ENCODE measurements around the gene POFUT1.

Gene POFUT1

DNA sequence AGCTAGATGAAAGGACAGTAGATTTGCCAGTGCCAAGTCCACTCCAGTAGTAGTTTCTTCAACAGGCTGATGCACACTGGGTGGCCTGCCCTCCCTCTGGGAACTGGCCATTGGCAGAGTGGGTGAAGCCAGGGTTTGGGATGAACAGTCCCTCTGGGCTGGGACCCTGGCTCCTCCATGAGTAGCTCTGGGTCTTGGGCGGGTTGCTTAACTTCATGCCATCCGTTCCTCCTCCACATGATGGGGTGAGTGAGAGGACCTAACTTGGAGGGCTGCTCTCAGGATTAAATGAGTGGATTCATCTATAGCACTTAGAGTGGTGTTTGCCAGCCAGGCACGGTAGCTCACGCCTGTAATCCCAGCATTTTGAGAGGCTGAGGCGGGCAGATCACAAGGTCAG lies 47.3 kb upstream of the POFUT1 start:
- Histone ChIP-seq H3K36me3 (ENCODE audit: control insufficient read depth, insufficient read depth, low read length) (no peaks in the 10 kb centered on the region), H3K79me2 (no peaks in the 10 kb centered on the region), H3K9ac (no peak overlapping the region), H2AFZ (no peak overlapping the region), H3K4me3 (ENCODE audit: low read depth, low read length) (no peak overlapping the region), H3K4me2 (ENCODE audit: low read length) (no peak overlapping the region), H3K27ac (no peak overlapping the region), H3K4me1 (no peaks in the 10 kb centered on the region), H3K9me3 (ENCODE audit: control insufficient read depth, low read length) (no peaks in the 10 kb centered on the region), H3K27me3 (ENCODE audit: control insufficient read depth, insufficient read depth, low read length) (no peaks in the 10 kb centered on the region)
- TF ChIP-seq, protein P1, sequence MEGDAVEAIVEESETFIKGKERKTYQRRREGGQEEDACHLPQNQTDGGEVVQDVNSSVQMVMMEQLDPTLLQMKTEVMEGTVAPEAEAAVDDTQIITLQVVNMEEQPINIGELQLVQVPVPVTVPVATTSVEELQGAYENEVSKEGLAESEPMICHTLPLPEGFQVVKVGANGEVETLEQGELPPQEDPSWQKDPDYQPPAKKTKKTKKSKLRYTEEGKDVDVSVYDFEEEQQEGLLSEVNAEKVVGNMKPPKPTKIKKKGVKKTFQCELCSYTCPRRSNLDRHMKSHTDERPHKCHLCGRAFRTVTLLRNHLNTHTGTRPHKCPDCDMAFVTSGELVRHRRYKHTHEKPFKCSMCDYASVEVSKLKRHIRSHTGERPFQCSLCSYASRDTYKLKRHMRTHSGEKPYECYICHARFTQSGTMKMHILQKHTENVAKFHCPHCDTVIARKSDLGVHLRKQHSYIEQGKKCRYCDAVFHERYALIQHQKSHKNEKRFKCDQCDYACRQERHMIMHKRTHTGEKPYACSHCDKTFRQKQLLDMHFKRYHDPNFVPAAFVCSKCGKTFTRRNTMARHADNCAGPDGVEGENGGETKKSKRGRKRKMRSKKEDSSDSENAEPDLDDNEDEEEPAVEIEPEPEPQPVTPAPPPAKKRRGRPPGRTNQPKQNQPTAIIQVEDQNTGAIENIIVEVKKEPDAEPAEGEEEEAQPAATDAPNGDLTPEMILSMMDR (IDR thresholded peaks at IDR 0.05) = no peak

- H3K79me2 ChIP-seq = no peaks in the 10 kb centered on the region
- no peaks in the 10 kb centered on the region for H3K9me3 ChIP-seq (ENCODE audit: control insufficient read depth, low read length)
- H3K4me3 ChIP-seq (ENCODE audit: low read depth, low read length) = no peak overlapping the region
- H3K27ac ChIP-seq = no peak overlapping the region
- no peaks in the 10 kb centered on the region for H3K4me1 ChIP-seq
- H3K4me2 ChIP-seq (ENCODE audit: low read length) = no peak overlapping the region
- no peak overlapping the region for H3K9ac ChIP-seq
- no peaks in the 10 kb centered on the region for H3K36me3 ChIP-seq (ENCODE audit: control insufficient read depth, insufficient read depth, low read length)
- TF ChIP-seq, protein P1 (IDR thresholded peaks at IDR 0.05) = no peak
- no peaks in the 10 kb centered on the region for H3K27me3 ChIP-seq (ENCODE audit: control insufficient read depth, insufficient read depth, low read length)
- H2AFZ ChIP-seq = no peak overlapping the region
Measured at GRCh38 chr20:32162351-32162750, 45.3 kb upstream of the POFUT1 start.

DNA sequence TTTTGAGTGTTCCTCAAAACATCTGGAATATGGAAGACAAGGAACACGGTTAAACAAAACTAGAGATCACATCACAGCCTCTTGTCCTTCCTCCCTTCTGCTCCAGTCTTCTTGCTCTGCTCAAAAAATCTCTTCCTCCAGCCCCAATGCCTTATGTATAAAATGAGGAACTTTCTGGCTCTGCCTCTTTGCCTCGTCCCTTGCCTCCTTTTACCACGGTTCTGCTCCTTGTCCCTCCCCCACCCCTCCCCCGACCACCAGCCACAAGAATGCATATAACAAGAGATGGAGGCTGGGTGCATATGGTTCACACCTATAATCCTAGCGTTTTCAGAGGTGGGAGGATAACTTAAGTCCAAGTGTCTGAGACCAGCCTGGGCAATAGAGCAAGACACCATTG lies 43.7 kb upstream of the POFUT1 start:
- Histone ChIP-seq H3K27me3 (ENCODE audit: control insufficient read depth, insufficient read depth, low read length) (no peaks in the 10 kb centered on the region), H3K9me3 (ENCODE audit: control insufficient read depth, low read length) (no peaks in the 10 kb centered on the region), H3K4me1 (peaks cover 2% of the 10 kb centered on the region), H2AFZ (no peak overlapping the region), H3K9ac (no peak overlapping the region), H3K27ac (no peak overlapping the region), H3K36me3 (ENCODE audit: control insufficient read depth, insufficient read depth, low read length) (no peaks in the 10 kb centered on the region), H3K4me2 (ENCODE audit: low read length) (no peak overlapping the region), H3K79me2 (no peaks in the 10 kb centered on the region), H3K4me3 (ENCODE audit: low read depth, low read length) (no peak overlapping the region)
- TF ChIP-seq, protein P1 (IDR thresholded peaks at IDR 0.05) = no peak

DNA sequence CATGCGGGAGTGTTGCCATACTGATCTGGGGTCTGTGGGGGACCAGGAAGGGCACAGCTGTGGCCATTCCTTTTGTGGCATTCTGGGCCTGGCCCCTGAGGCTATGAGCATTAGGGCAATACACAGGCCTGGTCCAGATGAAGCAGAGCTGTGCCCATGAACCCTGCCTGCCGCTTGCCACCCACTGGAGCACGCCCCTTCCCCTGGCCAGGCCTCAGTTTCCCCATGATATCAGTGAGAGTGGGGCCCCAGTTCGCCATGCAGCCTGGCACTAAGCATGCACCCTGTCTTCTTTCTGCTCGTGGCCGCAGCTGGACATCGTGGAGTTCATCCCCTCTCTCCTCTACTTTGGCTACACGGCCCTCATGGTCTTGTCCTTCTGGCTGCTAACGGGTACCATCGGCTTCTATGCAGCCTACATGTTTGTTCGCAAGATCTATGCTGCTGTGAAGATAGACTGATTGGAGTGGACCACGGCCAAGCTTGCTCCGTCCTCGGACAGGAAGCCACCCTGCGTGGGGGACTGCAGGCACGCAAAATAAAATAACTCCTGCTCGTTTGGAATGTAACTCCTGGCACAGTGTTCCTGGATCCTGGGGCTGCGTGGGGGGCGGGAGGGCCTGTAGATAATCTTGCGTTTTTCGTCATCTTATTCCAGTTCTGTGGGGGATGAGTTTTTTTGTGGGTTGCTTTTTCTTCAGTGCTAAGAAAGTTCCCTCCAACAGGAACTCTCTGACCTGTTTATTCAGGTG lies 42.5 kb upstream of the POFUT1 start:
- Histone ChIP-seq H3K4me1 (peaks cover 2% of the 10 kb centered on the region), H3K27me3 (ENCODE audit: control insufficient read depth, insufficient read depth, low read length) (no peaks in the 10 kb centered on the region), H3K9me3 (ENCODE audit: control insufficient read depth, low read length) (no peaks in the 10 kb centered on the region), H3K4me2 (ENCODE audit: low read length) (no peak overlapping the region), H3K27ac (no peak overlapping the region), H3K79me2 (no peaks in the 10 kb centered on the region), H3K4me3 (ENCODE audit: low read depth, low read length) (no peak overlapping the region), H2AFZ (no peak overlapping the region), H3K36me3 (ENCODE audit: control insufficient read depth, insufficient read depth, low read length) (no peaks in the 10 kb centered on the region), H3K9ac (no peak overlapping the region)
- TF ChIP-seq, protein P1 (IDR thresholded peaks at IDR 0.05) = no peak
